ENCODE results near the gene KMT2E. TPM values are rescaled to one million over a fixed set of nuclear protein-coding genes. Genes with fewer than 3 reads are reported as not detected.

Gene KMT2E
- total RNA-seq, 8 experiments from 2014 or later = 26.6 to 105 (median 77.8) TPM

- in situ Hi-C loops (cut with MboI; ENCODE audit: low pct_unique_long_range_greater_than_20kb in 2 of 9, low sequenced_read_pairs in 9 of 9, unreplicated experiment in 9 of 9) = no loop called here
- no peak for ATAC-seq (replicated peaks in 6 of 8)
These were observed 74.5 kb downstream of the KMT2E start for GRCh38 chr7:105088456-105088855.

DNA sequence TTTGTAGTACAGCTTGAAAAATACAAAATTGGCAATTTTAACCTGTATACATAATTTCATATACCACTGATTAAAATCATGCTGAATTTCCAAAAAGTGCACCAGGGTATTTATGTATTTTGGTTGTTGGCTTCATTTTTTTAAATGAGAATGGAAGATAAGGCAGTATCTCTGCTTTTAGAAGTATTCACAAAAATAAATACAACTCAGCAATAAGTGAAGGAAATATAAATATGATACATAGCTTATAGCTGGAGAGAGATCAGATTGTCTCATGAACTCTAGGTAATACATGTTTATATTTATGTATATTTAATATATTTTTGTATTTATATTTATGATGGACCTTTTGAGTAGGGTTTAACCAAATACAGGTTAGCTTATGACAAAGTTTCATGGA, 81.0 kb downstream of the KMT2E start:
- in situ Hi-C loops (cut with MboI; ENCODE audit: low pct_unique_long_range_greater_than_20kb in 2 of 9, low sequenced_read_pairs in 9 of 9, unreplicated experiment in 9 of 9) = no loop called here
- no peaks in the 10 kb centered on the region for H3K4me1 ChIP-seq (replicated peaks in 1 of 2)
- H3K27ac ChIP-seq = no peak overlapping the region
- no peak overlapping the region for H3K4me3 ChIP-seq
- no peak for ATAC-seq (replicated peaks in 6 of 8)

More at GRCh38 chr7:105088456-105088855, 74.5 kb downstream of the KMT2E start:
- 90 to 100% (median 100%) methylated on average over 1 to 2 of the region's 2 CpGs; no CpG with 5 or more reads in 3 of the 10 experiments for WGBS, 10 experiments
- H3K27ac ChIP-seq = no peak overlapping the region
- H3K4me3 ChIP-seq = no peak overlapping the region
- H3K4me1 ChIP-seq (replicated peaks in 1 of 2) = no peaks in the 10 kb centered on the region

- ATAC-seq (replicated peaks in 6 of 8) = no peak
- WGBS, 10 experiments = 86 to 100% (median 100%) methylated on average over 1 to 3 of the region's 3 CpGs; no CpG with 5 or more reads in 1 of the 10 experiments
- in situ Hi-C loops (cut with MboI; ENCODE audit: low pct_unique_long_range_greater_than_20kb in 2 of 9, low sequenced_read_pairs in 9 of 9, unreplicated experiment in 9 of 9) = no loop called here
- H3K4me3 ChIP-seq = no peak overlapping the region
- H3K4me1 ChIP-seq (replicated peaks in 1 of 2) = no peaks in the 10 kb centered on the region
- H3K27ac ChIP-seq = no peak overlapping the region
These were observed 82.3 kb downstream of the KMT2E start for GRCh38 chr7:105096306-105096705.

- Histone ChIP-seq H3K4me3 (no peak overlapping the region), H3K4me1 (replicated peaks in 1 of 2) (no peaks in the 10 kb centered on the region), H3K27ac (no peak overlapping the region)
- 36 to 100% (median 92%) methylated on average over 2 to 7 of the region's 7 CpGs for WGBS, 10 experiments
- in situ Hi-C loops (cut with MboI; ENCODE audit: low pct_unique_long_range_greater_than_20kb in 2 of 9, low sequenced_read_pairs in 9 of 9, unreplicated experiment in 9 of 9) = no loop called here
- ATAC-seq (replicated peaks in 6 of 8) = no peak
These were observed 83.6 kb downstream of the KMT2E start for GRCh38 chr7:105097619-105098018.

GRCh38 chr7:105098863-105099515, 85.0 kb downstream of the KMT2E start:
- peak in 3 of 8 experiments; percentile 75 to 80 (median 75) for ATAC-seq (replicated peaks in 6 of 8)
- Histone ChIP-seq H3K4me1 (replicated peaks in 1 of 2) (no peaks in the 10 kb centered on the region), H3K4me3 (no peak overlapping the region), H3K27ac (no peak overlapping the region)
- 20 to 100% (median 94%) methylated on average over 1 to 2 of the region's 2 CpGs; no CpG with 5 or more reads in 1 of the 10 experiments for WGBS, 10 experiments
- in situ Hi-C loops (cut with MboI; ENCODE audit: low pct_unique_long_range_greater_than_20kb in 2 of 9, low sequenced_read_pairs in 9 of 9, unreplicated experiment in 9 of 9) = no loop called here

GRCh38 chr7:105101864-105102263, 87.9 kb downstream of the KMT2E start:
- H3K4me3 ChIP-seq = no peak overlapping the region
- in situ Hi-C loops (cut with MboI; ENCODE audit: low pct_unique_long_range_greater_than_20kb in 2 of 9, low sequenced_read_pairs in 9 of 9, unreplicated experiment in 9 of 9) = no loop called here
- no peaks in the 10 kb centered on the region for H3K4me1 ChIP-seq (replicated peaks in 1 of 2)
- no peak for ATAC-seq (replicated peaks in 6 of 8)
- no peak overlapping the region for H3K27ac ChIP-seq
- WGBS, 10 experiments = 88 to 100% (median 94%) methylated on average over 2 to 4 of the region's 4 CpGs

GRCh38 chr7:105102557-105103352, 88.8 kb downstream of the KMT2E start:
- ATAC-seq (replicated peaks in 6 of 8) = no peak
- H3K4me1 ChIP-seq (replicated peaks in 1 of 2) = no peaks in the 10 kb centered on the region
- no peak overlapping the region for H3K4me3 ChIP-seq
- no peak overlapping the region for H3K27ac ChIP-seq
- in situ Hi-C loops (cut with MboI; ENCODE audit: low pct_unique_long_range_greater_than_20kb in 2 of 9, low sequenced_read_pairs in 9 of 9, unreplicated experiment in 9 of 9) = no loop called here
- WGBS, 10 experiments = 24 to 98% (median 94%) methylated on average over 2 to 4 of the region's 4 CpGs

DNA sequence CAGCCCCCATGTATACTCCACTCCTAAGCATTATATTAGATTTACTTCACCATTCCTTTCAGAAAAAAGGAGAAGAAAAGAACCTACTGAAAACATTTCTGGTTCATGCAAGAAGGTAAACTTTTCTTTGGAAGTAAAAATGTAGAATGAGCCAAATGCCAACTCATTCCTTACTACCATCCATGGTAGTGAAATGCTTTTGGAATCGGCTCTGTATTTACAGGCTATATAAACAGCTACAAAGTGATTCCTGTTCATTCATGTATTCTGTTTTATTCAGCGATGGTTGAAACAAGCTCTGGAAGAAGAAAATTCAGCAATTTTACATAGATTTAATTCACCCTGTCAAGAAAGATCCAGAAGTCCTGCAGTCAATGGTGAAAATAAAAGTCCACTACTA, 91.6 kb downstream of the KMT2E start:
- 81 to 100% (median 93%) methylated on average over 1 to 2 of the region's 2 CpGs for WGBS, 10 experiments
- H3K4me1 ChIP-seq (replicated peaks in 1 of 2) = no peaks in the 10 kb centered on the region
- peak in 1 of 8 experiments; percentile 52 for ATAC-seq (replicated peaks in 6 of 8)
- no peak overlapping the region for H3K27ac ChIP-seq
- H3K4me3 ChIP-seq = no peak overlapping the region
- in situ Hi-C loops (cut with MboI; ENCODE audit: low pct_unique_long_range_greater_than_20kb in 2 of 9, low sequenced_read_pairs in 9 of 9, unreplicated experiment in 9 of 9) = no loop called here

- Histone ChIP-seq H3K4me1 (replicated peaks in 1 of 2) (no peaks in the 10 kb centered on the region), H3K27ac (no peak overlapping the region), H3K4me3 (no peak overlapping the region)
- 79 to 100% (median 92%) methylated on average over 2 to 6 of the region's 6 CpGs for WGBS, 10 experiments
- in situ Hi-C loops (cut with MboI; ENCODE audit: low pct_unique_long_range_greater_than_20kb in 2 of 9, low sequenced_read_pairs in 9 of 9, unreplicated experiment in 9 of 9) = no loop called here
- no peak for ATAC-seq (replicated peaks in 6 of 8)
These were observed 92.5 kb downstream of the KMT2E start for GRCh38 chr7:105106473-105106872.

DNA sequence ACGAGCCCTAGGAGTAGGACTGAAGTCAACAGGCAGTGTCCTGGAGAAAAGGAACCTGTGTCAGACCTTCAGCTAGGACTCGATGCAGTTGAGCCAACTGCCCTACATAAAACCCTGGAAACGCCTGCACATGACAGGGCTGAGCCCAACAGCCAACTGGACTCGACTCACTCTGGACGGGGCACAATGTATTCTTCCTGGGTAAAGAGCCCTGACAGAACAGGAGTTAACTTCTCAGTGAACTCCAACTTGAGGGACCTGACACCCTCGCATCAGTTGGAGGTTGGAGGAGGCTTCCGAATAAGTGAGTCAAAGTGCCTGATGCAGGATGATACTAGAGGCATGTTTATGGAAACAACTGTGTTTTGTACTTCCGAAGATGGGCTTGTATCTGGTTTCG, 93.5 kb downstream of the KMT2E start:
- 70 to 100% (median 93%) methylated on average over 1 to 8 of the region's 9 CpGs; no CpG with 5 or more reads in 1 of the 10 experiments for WGBS, 10 experiments
- Histone ChIP-seq H3K27ac (no peak overlapping the region), H3K4me3 (no peak overlapping the region), H3K4me1 (replicated peaks in 1 of 2) (no peaks in the 10 kb centered on the region)
- ATAC-seq (replicated peaks in 6 of 8) = no peak
- in situ Hi-C loops (cut with MboI; ENCODE audit: low pct_unique_long_range_greater_than_20kb in 2 of 9, low sequenced_read_pairs in 9 of 9, unreplicated experiment in 9 of 9) = no loop called here

DNA sequence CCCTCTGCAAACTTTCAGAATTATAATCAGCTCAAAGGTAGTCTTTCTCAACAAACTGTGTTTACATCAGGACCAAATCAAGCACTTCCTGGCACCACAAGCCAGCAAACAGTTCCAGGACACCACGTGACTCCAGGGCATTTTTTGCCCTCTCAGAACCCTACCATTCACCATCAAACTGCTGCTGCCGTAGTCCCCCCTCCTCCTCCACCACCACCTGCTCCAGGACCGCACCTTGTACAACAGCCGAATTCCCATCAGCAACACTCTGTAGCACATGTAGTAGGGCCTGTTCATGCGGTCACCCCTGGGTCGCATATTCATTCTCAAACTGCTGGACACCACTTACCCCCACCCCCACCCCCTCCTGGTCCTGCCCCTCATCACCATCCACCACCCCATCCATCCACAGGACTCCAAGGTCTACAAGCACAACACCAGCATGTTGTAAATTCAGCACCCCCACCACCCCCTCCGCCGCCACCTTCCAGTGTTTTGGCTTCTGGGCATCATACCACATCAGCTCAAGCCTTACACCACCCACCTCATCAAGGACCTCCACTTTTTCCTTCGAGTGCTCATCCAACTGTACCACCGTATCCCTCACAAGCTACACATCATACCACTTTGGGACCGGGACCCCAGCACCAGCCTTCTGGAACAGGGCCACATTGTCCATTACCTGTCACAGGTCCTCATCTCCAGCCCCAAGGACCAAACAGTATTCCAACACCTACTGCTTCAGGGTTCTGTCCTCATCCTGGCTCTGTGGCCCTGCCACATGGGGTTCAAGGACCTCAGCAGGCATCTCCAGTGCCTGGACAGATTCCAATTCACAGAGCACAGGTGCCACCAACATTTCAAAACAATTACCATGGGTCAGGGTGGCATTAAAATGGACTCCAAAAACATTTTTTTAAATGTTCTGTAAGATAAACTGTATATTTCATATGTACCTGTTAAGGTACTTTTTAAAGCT, 98.7 kb downstream of the KMT2E start:
- Histone ChIP-seq H3K27ac (no peak overlapping the region), H3K4me1 (replicated peaks in 1 of 2) (no peaks in the 10 kb centered on the region), H3K4me3 (no peak overlapping the region)
- in situ Hi-C loops (cut with MboI; ENCODE audit: low pct_unique_long_range_greater_than_20kb in 2 of 9, low sequenced_read_pairs in 9 of 9, unreplicated experiment in 9 of 9) = no loop called here
- 85 to 100% (median 100%) methylated on average over 1 to 4 of the region's 11 CpGs; no CpG with 5 or more reads in 5 of the 10 experiments for WGBS, 10 experiments
- peak in 6 of 8 experiments; percentile 27 to 51 (median 33) for ATAC-seq (replicated peaks in 6 of 8)

GRCh38 chr7:105118612-105119600, 104.9 kb downstream of the KMT2E start:
- ATAC-seq (replicated peaks in 6 of 8) = no peak
- in situ Hi-C loops (cut with MboI; ENCODE audit: low pct_unique_long_range_greater_than_20kb in 2 of 9, low sequenced_read_pairs in 9 of 9, unreplicated experiment in 9 of 9) = no loop called here
- Histone ChIP-seq H3K4me3 (no peak overlapping the region), H3K4me1 (replicated peaks in 1 of 2) (no peaks in the 10 kb centered on the region), H3K27ac (no peak overlapping the region)
- 29 to 88% (median 75%) methylated on average over 1 to 8 of the region's 9 CpGs for WGBS, 10 experiments

Measured in motor neuron (in vitro differentiated cells).